ENCODE results near the gene CKAP2. TPM values are rescaled to one million over a fixed set of nuclear protein-coding genes. Genes with fewer than 3 reads are reported as not detected.
"Not testable (repeated sequence)": the region's sequence is repeated elsewhere in the genome, so short reads cannot be mapped to it uniquely, and the experiment has no call there.

The CKAP2 gene
- total and polyA plus RNA-seq, 8 donors = 8.6 to 109 (median 56.5) TPM

DNA sequence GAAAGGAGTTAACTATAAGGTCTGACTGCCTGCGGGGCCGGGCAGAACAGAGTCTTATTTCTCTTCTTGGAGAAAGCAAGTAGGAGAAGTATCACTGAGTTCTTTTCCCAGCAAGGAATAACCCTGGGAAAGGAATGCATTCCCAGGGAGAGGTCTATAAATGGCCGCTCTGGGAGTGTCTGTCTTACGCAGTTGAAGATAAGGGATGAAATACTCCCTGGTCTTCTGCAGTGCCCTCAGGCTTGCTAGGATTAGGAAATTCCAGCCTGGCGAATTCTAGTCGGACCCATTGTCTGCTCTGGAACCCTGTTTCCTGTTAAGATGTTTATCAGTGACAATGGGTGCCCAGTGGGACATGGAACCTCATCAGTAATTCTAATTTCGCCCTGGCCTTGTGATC is 47.0 kb downstream of the CKAP2 start:
- intact Hi-C loops (cut with DNase I); H3K36me3 ChIP-seq; H3K27ac ChIP-seq; H3K27me3 ChIP-seq; ATAC-seq; DNase-seq; H3K4me3 ChIP-seq; H3K4me1 ChIP-seq: not testable (repeated sequence)
- H3K9me3 ChIP-seq = peaks cover 0 to 13% of the 10 kb centered on the region in 2 donors

- H3K27me3 ChIP-seq; H3K36me3 ChIP-seq; H3K27ac ChIP-seq; intact Hi-C loops (cut with DNase I); H3K4me3 ChIP-seq; H3K4me1 ChIP-seq; DNase-seq; ATAC-seq: not testable (repeated sequence)
- peaks cover 0 to 13% of the 10 kb centered on the region in 2 donors for H3K9me3 ChIP-seq
These were observed 50.6 kb downstream of the CKAP2 start for GRCh38 chr13:52505843-52506242.

GRCh38 chr13:52509532-52509931 is 54.3 kb downstream of the CKAP2 start:
- DNase-seq; H3K4me1 ChIP-seq; H3K9me3 ChIP-seq; ATAC-seq; intact Hi-C loops (cut with DNase I); H3K27me3 ChIP-seq; H3K36me3 ChIP-seq; H3K27ac ChIP-seq; H3K4me3 ChIP-seq: not testable (repeated sequence)

DNA sequence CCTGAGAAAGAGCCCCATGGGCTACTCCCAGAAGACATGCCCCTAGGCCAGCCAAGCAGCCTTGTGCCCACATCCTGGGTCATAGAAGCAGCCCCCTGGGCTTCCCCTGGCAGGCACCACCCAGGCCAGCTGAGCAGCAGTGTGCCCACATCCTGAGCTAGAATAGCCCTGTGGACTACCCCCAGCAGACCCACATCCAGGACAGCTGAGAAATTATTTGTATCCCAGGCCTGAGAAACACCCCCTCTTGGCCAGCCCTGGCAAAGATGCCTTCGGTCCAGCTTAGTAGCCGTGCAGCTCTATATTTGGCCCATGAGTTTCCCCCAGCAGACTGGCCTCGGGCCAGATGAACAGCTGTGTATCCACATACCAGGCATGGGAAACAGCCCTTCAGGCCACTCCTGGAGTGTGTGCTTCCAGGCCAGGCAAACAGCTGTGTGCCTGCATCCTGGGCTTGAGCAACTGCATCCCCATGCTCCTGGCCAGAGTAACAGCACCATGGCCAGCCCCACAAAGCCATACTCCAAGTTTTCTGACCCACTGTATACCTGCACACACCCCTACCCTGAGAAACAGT is 55.0 kb downstream of the CKAP2 start:
- H3K4me3 ChIP-seq; DNase-seq; H3K9me3 ChIP-seq; H3K4me1 ChIP-seq; H3K27me3 ChIP-seq; ATAC-seq; intact Hi-C loops (cut with DNase I); H3K27ac ChIP-seq; H3K36me3 ChIP-seq: not testable (repeated sequence)

GRCh38 chr13:52511598-52511997 is 56.3 kb downstream of the CKAP2 start:
- H3K36me3 ChIP-seq; H3K4me1 ChIP-seq; H3K27ac ChIP-seq; DNase-seq; H3K9me3 ChIP-seq; intact Hi-C loops (cut with DNase I); H3K4me3 ChIP-seq; H3K27me3 ChIP-seq; ATAC-seq: not testable (repeated sequence)

DNA sequence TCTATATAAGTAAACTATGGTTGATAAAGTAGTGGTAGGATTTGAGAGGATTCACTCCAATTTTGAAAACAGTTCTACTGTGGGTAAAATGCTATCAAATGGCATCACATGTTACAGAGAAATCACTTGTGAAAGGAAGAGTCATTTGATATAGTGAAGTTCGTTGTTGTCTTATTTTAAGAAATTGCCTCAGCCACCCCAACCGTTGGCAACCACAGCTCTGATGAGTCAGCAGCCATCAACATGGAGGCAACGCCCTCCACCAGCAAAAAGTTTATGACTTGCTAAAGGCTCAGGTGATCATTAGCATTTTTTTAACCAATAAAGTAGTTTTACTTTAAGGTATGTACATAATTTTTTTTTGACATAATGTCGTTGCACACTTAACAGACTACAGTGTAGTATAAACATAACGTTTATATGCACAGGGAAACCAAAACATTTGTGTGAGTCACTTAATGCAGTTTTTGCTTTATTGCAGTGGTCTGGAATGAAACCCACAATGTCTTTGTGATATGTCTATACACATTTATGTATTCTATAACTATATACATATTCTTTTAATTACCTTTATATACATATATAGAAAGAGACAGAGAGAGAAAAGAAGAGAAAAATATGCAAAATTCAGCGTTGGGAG is 58.8 kb downstream of the CKAP2 start:
- H3K4me3 ChIP-seq; H3K27me3 ChIP-seq; intact Hi-C loops (cut with DNase I); H3K27ac ChIP-seq; H3K36me3 ChIP-seq; H3K9me3 ChIP-seq; ATAC-seq; H3K4me1 ChIP-seq: not testable (repeated sequence)
- DNase-seq = peak in 1 of 4 donors; percentile 32

- ATAC-seq; H3K27ac ChIP-seq; H3K27me3 ChIP-seq; H3K4me3 ChIP-seq; H3K36me3 ChIP-seq; DNase-seq; H3K9me3 ChIP-seq; H3K4me1 ChIP-seq; intact Hi-C loops (cut with DNase I): not testable (repeated sequence)
These were observed 68.0 kb downstream of the CKAP2 start for GRCh38 chr13:52523323-52523722.

Other genes starting within 250 kb of the CKAP2 start
- 10 to 100 TPM; 10.8 to 16.0 TPM for gene THSD1, start 49.3 kb upstream of the CKAP2 start, total RNA-seq
- 10 to 100 TPM; 38.6 to 57.2 (median 50.7) TPM for gene THSD1, start 49.3 kb upstream of the CKAP2 start, polyA plus RNA-seq (ENCODE audit: insufficient read length in 6 of 6)
- gene VPS36, start 4.8 kb upstream of the CKAP2 start, total RNA-seq = 10 to 100 TPM; 41.5 to 45.0 TPM
- 10 to 100 TPM; 57.7 to 85.2 (median 70.9) TPM for gene VPS36, start 4.8 kb upstream of the CKAP2 start, polyA plus RNA-seq (ENCODE audit: insufficient read length in 6 of 6)
- gene HNRNPA1L2, start 187.0 kb downstream of the CKAP2 start, total RNA-seq = 1 to 10 TPM; 4.4 to 5.1 TPM
- 10 to 100 TPM; 24.8 to 32.2 (median 28.0) TPM for gene HNRNPA1L2, start 187.0 kb downstream of the CKAP2 start, polyA plus RNA-seq (ENCODE audit: insufficient read length in 6 of 6)
- 10 to 100 TPM; 43.5 to 46.7 TPM for gene SUGT1, start 197.4 kb downstream of the CKAP2 start, total RNA-seq
- 10 to 100 TPM; 49.3 to 65.0 (median 52.1) TPM for gene SUGT1, start 197.4 kb downstream of the CKAP2 start, polyA plus RNA-seq (ENCODE audit: insufficient read length in 6 of 6)

Data from left lung (tissue), 10 donors.